Epithelial cell of prostate (primary cell): ENCODE data around the gene RAP1GAP2.
"Not testable (repeated sequence)": the region's sequence is repeated elsewhere in the genome, so short reads cannot be mapped to it uniquely, and the experiment has no call there.

Source experiments
- DNase-seq: peaks from one replicate; pipeline ENCODE4 v3.0.0-alpha.2; 2011; ENCODE audit warnings: low read depth, low spot score
- H3K27ac ChIP-seq: fragments of 450-650 bp; 2 replicates; pipeline ENCODE4 v1.5.1; 2017; ENCODE audit warnings: mild to moderate bottlenecking

RAP1GAP2 gene

GRCh38 chr17:2796164-2797125, at the start of gene RAP1GAP2:
Gene RAP1GAP2, plus strand, starts transcription at chr17:2796438. Its CDS starts 90 bp downstream, at chr17:2796528.
- no peak within 1 kb of the TSS for H3K27ac ChIP-seq
- DNase-seq, result no peak

- H3K27ac ChIP-seq, result no peak within 1 kb of the TSS
- DNase-seq, result no peak
Measured at GRCh38 chr17:2749058-2749783, 47.0 kb upstream of the RAP1GAP2 start, which contains the start of gene CCDC92B. Gene CCDC92B, minus strand, starts transcription at chr17:2749652. Its CDS starts 14,507 bp downstream, at chr17:2735145.

- DNase-seq, result no peak
- no peak overlapping the region for H3K27ac ChIP-seq
Measured at GRCh38 chr17:2749784-2750181, 46.5 kb upstream of the RAP1GAP2 start.

- no peak for DNase-seq
- no peak overlapping the region for H3K27ac ChIP-seq
Measured at GRCh38 chr17:2750721-2751120, 45.5 kb upstream of the RAP1GAP2 start.

- no peak overlapping the region for H3K27ac ChIP-seq
- no peak for DNase-seq
Measured at GRCh38 chr17:2751491-2751890, 44.7 kb upstream of the RAP1GAP2 start.

DNA sequence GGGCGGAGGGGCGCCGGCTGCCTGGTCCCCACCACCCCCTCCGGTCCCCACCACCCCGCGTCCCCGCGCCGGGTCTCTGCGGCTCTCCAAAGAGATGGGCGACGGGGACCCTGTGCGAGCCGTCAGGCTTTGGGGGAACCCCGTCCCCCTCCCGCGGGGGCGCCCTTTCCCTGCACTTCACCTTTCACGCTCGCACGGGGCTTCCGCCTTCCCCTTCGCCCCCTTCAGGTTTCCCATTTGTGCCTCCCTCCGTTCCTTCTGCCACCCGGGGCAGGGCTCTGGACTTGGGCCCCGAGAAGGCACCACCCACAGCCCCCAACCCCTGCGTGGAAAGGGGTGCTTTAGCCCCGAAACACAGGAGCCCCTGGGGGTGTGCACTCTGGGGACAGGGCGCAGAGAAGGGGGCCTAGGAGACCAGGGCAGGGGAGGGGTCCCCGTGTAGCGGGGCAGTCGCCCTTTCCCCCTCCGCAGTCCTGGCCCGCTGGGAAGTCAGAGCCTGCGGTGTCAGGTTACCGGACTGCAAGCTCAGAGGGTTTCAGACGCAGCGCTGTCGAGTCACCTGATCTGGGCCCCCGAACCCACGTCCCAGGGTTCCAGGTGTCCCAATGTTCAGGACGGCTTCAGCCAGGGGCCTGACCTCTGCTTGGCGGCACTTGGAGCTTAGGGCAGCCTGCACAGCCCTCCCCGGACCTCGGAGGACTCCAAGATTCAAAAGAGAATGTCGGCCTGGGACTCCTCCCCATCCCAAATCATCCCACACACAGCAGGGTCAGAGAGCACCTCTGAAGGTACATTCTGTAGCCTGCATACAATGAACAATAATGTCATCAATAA, 40.1 kb upstream of the RAP1GAP2 start:
- DNase-seq, result no peak
- no peak overlapping the region for H3K27ac ChIP-seq

- no peak overlapping the region for H3K27ac ChIP-seq
- no peak for DNase-seq
Measured at GRCh38 chr17:2758870-2759269, 37.4 kb upstream of the RAP1GAP2 start.

DNA sequence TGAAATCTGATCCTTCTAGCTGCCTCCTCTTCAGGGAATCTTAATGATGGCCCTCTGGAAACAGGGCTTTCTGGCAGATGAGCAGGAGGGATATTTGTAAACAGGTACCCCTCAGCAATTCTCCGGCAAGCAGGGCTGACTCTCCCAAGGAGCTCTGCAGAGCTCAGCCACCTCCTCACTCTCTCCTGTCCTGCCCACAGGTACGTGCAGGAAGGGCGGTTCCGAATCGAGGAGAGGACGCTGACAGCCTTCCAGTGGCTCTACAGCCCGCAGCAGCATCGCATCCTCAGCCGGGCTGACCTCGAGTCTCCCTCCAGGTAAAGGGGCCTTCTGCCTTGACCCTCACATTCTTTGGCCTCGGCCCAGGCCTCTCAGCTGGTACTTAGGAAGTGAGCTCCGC, 26.1 kb upstream of the RAP1GAP2 start:
- H3K27ac ChIP-seq, result no peak overlapping the region
- no peak for DNase-seq

GRCh38 chr17:2775206-2775605, 21.0 kb upstream of the RAP1GAP2 start:
- no peak for DNase-seq
- no peak overlapping the region for H3K27ac ChIP-seq

DNA sequence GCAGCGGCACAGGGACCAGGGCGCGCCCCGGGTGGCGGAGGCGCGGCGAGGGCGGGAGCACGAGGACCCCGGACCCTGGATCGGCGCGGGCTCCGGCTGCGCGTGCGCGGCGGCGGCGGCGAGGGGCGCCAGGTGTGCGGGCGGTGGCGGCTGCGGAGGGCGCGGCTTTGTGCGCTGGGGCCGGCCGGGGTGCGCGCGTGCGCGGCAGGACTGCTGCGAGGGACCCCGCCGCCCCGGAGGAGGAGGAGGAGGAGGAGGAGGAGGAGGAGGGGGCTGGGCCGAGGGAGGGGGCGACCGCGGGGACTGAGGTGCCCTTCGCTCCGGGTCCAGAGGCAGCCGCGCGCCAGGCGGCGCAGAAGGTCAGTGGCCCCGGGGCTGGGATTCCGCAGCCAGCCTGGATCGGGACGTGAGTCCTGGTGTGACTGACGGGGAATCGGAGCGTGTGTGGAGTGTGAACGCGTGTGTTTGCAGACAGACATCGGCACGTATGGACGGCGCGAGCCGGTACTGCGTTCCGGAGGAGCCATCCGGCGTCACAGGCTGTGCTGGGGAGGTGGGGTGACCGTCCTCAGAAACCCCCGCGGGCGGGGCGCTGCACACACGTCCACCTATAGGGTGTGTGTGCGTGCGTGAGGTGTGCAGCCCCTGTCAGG, 19.5 kb upstream of the RAP1GAP2 start:
- DNase-seq, result no peak
- no peak overlapping the region for H3K27ac ChIP-seq

DNA sequence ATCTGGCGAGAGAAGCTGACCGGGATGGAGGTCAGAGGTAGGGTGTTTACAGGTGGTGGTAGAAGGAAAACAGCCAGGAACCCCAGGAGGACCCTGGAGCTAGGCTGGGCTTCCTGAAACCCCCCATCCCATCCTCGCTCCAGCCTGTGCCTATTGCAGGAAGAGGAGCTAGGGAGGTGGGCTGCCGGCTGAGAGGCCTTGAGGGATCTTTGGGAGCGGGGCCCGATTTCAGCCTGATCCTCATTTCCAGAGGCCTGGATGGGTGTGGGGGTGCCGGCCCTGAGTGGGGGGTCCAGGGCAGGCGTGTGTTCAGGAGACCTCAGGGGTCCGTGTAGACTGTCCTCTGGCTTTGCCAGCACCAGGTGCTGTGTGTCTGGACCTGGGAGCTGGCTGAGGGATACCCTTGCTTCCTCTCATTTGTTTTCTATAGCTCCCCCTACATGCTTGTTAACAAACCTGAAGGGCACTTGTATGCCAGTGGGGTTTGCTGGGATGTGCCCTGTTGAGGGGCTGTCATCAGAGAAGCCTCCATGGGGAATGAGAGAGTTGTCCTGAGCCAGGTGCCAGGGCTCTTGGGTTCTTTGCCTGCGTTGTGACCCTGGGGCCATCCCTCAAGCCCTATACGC, 18.9 kb upstream of the RAP1GAP2 start:
- no peak for DNase-seq
- no peak overlapping the region for H3K27ac ChIP-seq

- DNase-seq, result no peak
- no peak overlapping the region for H3K27ac ChIP-seq
Measured at GRCh38 chr17:2778489-2778888, 17.7 kb upstream of the RAP1GAP2 start.

- no peak for DNase-seq
- H3K27ac ChIP-seq, result no peak overlapping the region
Measured at GRCh38 chr17:2779545-2779944, 16.7 kb upstream of the RAP1GAP2 start.

GRCh38 chr17:2780256-2780655, 16.0 kb upstream of the RAP1GAP2 start:
- DNase-seq, result no peak
- no peak overlapping the region for H3K27ac ChIP-seq

- no peak overlapping the region for H3K27ac ChIP-seq
- DNase-seq, result no peak
Measured at GRCh38 chr17:2780931-2781454, 15.2 kb upstream of the RAP1GAP2 start.

- H3K27ac ChIP-seq, result not testable (repeated sequence)
Measured at GRCh38 chr17:2781598-2781997, 14.6 kb upstream of the RAP1GAP2 start.

DNA sequence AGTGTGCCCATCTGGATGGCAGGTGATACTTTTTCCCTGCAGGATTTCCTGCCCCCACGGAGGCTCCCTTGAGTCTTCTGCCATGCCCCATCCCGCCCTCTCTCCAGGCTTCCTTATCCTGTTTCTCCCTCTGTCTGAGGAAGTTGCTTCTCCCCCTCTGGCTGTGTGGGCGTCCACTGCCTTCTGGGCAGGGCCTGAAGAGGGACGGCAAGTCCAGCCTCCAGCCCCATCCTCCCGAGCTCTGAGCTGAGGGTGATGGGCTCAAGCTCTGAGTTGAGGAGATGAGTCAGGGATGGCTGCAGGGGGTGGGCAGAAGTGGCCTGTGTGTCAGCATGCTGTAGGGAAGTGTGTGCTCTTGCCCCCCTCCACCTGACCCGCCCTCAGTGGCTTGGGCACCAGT, 14.2 kb upstream of the RAP1GAP2 start:
- no peak overlapping the region for H3K27ac ChIP-seq
- DNase-seq, result no peak

More at GRCh38 chr17:2781598-2781997, 14.6 kb upstream of the RAP1GAP2 start:
- not testable (repeated sequence) for DNase-seq

GRCh38 chr17:2783310-2784030, 12.8 kb upstream of the RAP1GAP2 start:
- DNase-seq, result no peak
- no peak overlapping the region for H3K27ac ChIP-seq
